Measurements from ENCODE around the gene DLG5.

Gene DLG5

DNA sequence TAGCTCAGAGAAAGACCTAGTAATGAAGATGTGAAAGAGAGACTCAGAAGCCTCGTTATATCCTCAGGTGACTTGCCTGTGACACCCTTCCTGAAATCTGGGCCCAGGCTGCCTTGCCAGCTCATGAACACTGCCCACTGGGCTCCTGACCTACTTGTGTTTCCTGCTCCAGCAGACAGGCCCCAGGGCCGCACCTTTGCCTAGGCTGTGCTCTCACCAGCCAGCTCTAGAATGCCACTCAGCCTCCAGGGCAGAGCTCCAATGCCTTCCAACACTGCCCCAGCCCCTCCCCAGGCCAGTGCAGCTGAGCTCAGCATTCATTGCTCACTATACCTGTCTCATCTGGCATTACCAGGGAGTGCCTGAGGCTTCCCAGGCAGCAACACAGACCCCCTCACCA is 94.3 kb downstream of the DLG5 start:
- H3K27ac ChIP-seq (ENCODE audit: low read depth, low read length), result no peak overlapping the region
- H3K36me3 ChIP-seq (ENCODE audit: control insufficient read depth, insufficient read depth, low read length), result peaks cover 89% of the 10 kb centered on the region

DNA sequence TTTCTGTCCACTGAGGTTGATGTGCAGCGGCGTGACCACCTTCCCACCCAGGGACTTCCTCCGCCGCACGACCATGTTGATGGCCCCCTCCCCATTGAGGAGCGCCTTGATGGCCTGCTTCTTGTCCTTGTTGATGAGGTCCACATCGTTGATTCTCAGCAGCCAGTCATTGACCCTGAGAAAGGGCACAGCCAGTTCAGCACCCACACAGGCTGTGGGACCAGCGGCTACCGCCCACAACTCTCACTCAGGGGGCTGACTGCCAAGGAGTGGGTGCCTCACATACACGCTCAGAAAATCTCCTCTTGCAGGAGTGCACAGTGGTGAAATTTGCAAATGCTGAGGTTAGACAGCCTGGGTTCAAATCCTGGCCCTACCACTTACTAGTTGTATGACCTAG is 97.2 kb downstream of the DLG5 start:
- Histone ChIP-seq H3K36me3 (ENCODE audit: control insufficient read depth, insufficient read depth, low read length) (peaks cover 91% of the 10 kb centered on the region), H3K4me3 (ENCODE audit: low read depth, low read length) (no peak overlapping the region), H3K9ac (ENCODE audit: low read depth, low read length) (no peak overlapping the region), H3K27me3 (ENCODE audit: control insufficient read depth, insufficient read depth, low read length) (no peaks in the 10 kb centered on the region), H3K27ac (ENCODE audit: low read depth, low read length) (no peak overlapping the region), H3K9me3 (ENCODE audit: control insufficient read depth, insufficient read depth, low read length) (no peaks in the 10 kb centered on the region), H3K4me1 (ENCODE audit: control insufficient read depth, insufficient read depth, low read length) (no peaks in the 10 kb centered on the region)

More for the DNA sequence above, 94.3 kb downstream of the DLG5 start:
- Histone ChIP-seq H3K4me1 (ENCODE audit: control insufficient read depth, insufficient read depth, low read length) (peaks cover 1% of the 10 kb centered on the region; the same call in 1 of the 2 replicates), H3K27me3 (ENCODE audit: control insufficient read depth, insufficient read depth, low read length) (no peaks in the 10 kb centered on the region), H3K9ac (ENCODE audit: low read depth, low read length) (no peak overlapping the region), H3K9me3 (ENCODE audit: control insufficient read depth, insufficient read depth, low read length) (no peaks in the 10 kb centered on the region), H3K4me3 (ENCODE audit: low read depth, low read length) (no peak overlapping the region)

DNA sequence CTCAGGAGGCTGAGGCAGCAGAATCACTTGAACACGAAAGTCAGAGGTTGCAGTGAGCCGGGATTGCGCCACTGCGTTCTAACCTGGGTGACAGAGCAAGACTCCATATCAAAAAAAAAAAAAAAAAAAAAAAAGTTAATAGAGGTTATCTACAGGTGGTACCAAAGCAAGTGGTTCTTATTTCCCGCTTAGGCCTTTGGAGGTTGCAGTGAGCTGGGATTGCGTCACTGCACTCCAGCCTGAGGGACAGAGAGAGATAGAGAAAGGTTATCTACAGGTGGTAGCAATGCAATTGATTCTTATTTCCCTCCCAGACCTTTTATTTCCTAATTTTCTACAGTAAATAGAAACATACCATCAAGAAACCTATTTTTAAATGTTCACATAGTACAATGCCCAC is 98.2 kb downstream of the DLG5 start:
- H3K4me3 ChIP-seq (ENCODE audit: low read depth, low read length), result no peak overlapping the region
- peaks cover 88% of the 10 kb centered on the region for H3K36me3 ChIP-seq (ENCODE audit: control insufficient read depth, insufficient read depth, low read length)
- H3K9me3 ChIP-seq (ENCODE audit: control insufficient read depth, insufficient read depth, low read length), result no peaks in the 10 kb centered on the region
- no peak overlapping the region for H3K27ac ChIP-seq (ENCODE audit: low read depth, low read length)
- no peaks in the 10 kb centered on the region for H3K27me3 ChIP-seq (ENCODE audit: control insufficient read depth, insufficient read depth, low read length)
- no peaks in the 10 kb centered on the region for H3K4me1 ChIP-seq (ENCODE audit: control insufficient read depth, insufficient read depth, low read length)
- no peak overlapping the region for H3K9ac ChIP-seq (ENCODE audit: low read depth, low read length)

DNA sequence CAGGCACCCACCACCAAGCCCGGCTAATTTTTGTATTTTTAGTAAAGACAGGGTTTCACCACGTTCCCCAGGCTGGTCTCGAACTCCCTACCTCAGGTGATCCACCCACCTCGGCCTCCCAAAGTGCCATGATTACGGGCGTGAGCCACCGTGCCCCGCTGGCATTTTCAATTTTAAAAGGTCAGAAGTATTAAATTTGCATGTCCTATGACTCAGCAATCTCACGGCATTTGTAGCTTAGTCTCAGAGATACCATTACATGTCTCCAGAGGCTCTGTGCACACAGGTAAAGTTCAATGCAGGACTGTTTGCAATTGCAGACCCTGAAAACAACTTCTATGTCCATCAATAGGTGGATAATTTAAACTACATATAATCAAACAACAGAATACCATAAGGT is 99.2 kb downstream of the DLG5 start:
- no peak overlapping the region for H3K27ac ChIP-seq (ENCODE audit: low read depth, low read length)
- peaks cover 87% of the 10 kb centered on the region for H3K36me3 ChIP-seq (ENCODE audit: control insufficient read depth, insufficient read depth, low read length)
- no peaks in the 10 kb centered on the region for H3K4me1 ChIP-seq (ENCODE audit: control insufficient read depth, insufficient read depth, low read length)
- H3K9ac ChIP-seq (ENCODE audit: low read depth, low read length), result no peak overlapping the region
- H3K9me3 ChIP-seq (ENCODE audit: control insufficient read depth, insufficient read depth, low read length), result no peaks in the 10 kb centered on the region
- H3K27me3 ChIP-seq (ENCODE audit: control insufficient read depth, insufficient read depth, low read length), result no peaks in the 10 kb centered on the region
- no peak overlapping the region for H3K4me3 ChIP-seq (ENCODE audit: low read depth, low read length)

DNA sequence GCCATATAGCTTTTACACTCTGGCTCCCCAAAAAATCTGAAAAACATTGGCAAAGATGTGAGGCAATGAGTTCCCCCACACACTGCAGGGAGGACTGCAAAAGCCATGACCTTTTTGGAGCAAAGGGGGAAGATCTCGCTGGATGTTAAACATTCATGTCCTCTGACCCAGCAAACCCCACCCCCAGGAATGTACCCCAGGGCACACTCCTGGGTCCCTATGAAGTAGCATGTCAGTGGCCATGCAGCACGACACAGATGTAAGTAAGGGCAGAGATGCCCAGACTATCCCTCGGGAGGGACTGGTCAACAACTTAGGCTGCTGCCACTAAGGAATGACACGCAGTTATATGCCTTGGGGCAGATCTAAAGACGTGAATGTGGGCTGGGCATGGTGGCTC is 100.6 kb downstream of the DLG5 start:
- Histone ChIP-seq H3K9ac (ENCODE audit: low read depth, low read length) (no peak overlapping the region), H3K4me1 (ENCODE audit: control insufficient read depth, insufficient read depth, low read length) (no peaks in the 10 kb centered on the region), H3K27ac (ENCODE audit: low read depth, low read length) (no peak overlapping the region), H3K4me3 (ENCODE audit: low read depth, low read length) (no peak overlapping the region), H3K27me3 (ENCODE audit: control insufficient read depth, insufficient read depth, low read length) (no peaks in the 10 kb centered on the region), H3K9me3 (ENCODE audit: control insufficient read depth, insufficient read depth, low read length) (no peaks in the 10 kb centered on the region), H3K36me3 (ENCODE audit: control insufficient read depth, insufficient read depth, low read length) (peaks cover 88% of the 10 kb centered on the region)

DNA sequence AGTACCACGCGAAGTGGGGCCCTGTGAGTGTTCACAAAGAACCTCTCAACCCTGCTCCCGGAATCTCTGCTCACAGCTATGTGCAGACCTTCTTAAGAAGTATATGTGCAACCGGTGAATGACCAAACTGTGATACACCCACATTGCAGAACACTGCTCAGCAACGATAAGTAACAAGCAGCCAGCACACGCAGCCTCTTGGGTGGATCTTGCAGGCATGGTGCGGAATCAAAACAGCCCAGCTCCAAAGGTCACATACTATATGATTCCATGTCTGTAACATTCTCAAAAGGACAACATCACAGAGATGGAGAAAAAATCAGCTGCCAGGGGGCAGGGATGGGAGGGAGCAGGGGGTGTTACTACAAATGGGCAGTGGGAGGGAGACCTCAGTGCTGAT is 101.6 kb downstream of the DLG5 start:
- H3K36me3 ChIP-seq (ENCODE audit: control insufficient read depth, insufficient read depth, low read length), result peaks cover 86% of the 10 kb centered on the region
- no peak overlapping the region for H3K27ac ChIP-seq (ENCODE audit: low read depth, low read length)

DNA sequence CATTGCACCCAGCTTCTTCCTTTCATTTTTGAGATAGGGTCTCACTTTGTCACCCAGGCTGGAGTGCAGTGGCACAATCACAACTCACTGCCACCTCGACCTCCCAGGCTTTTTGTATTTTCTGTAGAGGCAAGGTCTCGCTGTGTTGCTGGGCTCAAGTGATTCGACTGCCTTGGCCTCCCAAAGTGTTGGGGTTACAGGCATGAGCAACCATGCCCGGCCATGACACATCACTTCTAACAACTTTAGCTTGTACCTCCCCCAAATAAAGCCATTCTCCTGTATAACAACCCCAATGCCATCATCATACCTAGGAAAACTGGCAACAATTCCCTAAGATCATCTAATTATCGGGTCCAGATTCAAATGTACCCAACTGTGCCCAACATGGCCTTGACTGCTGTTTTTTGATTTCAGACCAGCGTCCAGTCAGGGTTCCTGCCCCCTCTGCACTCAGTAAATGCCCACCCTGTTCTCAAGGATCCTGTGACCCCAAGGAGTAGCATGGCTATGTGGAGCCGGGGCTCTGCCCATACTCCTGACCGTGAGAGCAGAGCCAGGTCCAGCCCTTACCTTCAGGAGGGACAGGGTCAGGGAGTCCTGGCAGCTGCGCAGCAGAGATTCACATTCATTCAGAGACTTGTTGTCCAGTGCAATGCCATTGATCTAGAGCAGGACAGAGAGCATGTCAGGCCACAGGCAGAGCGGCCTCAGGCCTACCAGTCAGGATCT is 102.6 kb downstream of the DLG5 start:
- Histone ChIP-seq H3K9me3 (ENCODE audit: control insufficient read depth, insufficient read depth, low read length) (no peaks in the 10 kb centered on the region), H3K4me1 (ENCODE audit: control insufficient read depth, insufficient read depth, low read length) (no peaks in the 10 kb centered on the region), H3K27me3 (ENCODE audit: control insufficient read depth, insufficient read depth, low read length) (no peaks in the 10 kb centered on the region), H3K27ac (ENCODE audit: low read depth, low read length) (no peak overlapping the region), H3K36me3 (ENCODE audit: control insufficient read depth, insufficient read depth, low read length) (peaks cover 86% of the 10 kb centered on the region), H3K4me3 (ENCODE audit: low read depth, low read length) (no peak overlapping the region), H3K9ac (ENCODE audit: low read depth, low read length) (no peak overlapping the region)

More for the DNA sequence above, 101.6 kb downstream of the DLG5 start:
- Histone ChIP-seq H3K9me3 (ENCODE audit: control insufficient read depth, insufficient read depth, low read length) (no peaks in the 10 kb centered on the region), H3K4me1 (ENCODE audit: control insufficient read depth, insufficient read depth, low read length) (no peaks in the 10 kb centered on the region), H3K9ac (ENCODE audit: low read depth, low read length) (no peak overlapping the region), H3K27me3 (ENCODE audit: control insufficient read depth, insufficient read depth, low read length) (no peaks in the 10 kb centered on the region), H3K4me3 (ENCODE audit: low read depth, low read length) (no peak overlapping the region)

DNA sequence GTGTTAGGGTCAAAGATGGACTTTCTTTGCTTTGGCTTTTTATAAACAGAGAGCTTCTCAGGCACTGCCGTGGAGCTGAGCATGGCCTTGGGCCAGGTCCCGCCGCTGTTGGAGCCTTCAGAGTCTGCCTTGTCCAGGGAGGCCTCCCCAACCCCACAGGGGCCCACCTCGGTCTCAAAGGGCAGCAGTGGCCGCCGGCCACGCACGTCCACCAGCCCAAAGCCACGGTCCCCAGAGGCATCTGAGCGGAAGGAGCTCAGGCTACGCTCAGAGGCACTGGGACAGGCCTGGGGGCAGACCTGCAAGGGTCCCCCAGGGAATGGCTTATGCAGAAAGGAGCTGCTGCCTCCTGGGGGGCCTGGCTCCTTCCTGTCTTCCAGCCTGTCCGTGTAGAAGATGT is 105.0 kb downstream of the DLG5 start:
- no peaks in the 10 kb centered on the region for H3K4me1 ChIP-seq (ENCODE audit: control insufficient read depth, insufficient read depth, low read length)
- no peak overlapping the region for H3K9ac ChIP-seq (ENCODE audit: low read depth, low read length)
- no peaks in the 10 kb centered on the region for H3K27me3 ChIP-seq (ENCODE audit: control insufficient read depth, insufficient read depth, low read length)
- no peaks in the 10 kb centered on the region for H3K9me3 ChIP-seq (ENCODE audit: control insufficient read depth, insufficient read depth, low read length)
- no peak overlapping the region for H3K4me3 ChIP-seq (ENCODE audit: low read depth, low read length)
- peaks cover 90% of the 10 kb centered on the region for H3K36me3 ChIP-seq (ENCODE audit: control insufficient read depth, insufficient read depth, low read length)
- H3K27ac ChIP-seq (ENCODE audit: low read depth, low read length), result no peak overlapping the region

DNA sequence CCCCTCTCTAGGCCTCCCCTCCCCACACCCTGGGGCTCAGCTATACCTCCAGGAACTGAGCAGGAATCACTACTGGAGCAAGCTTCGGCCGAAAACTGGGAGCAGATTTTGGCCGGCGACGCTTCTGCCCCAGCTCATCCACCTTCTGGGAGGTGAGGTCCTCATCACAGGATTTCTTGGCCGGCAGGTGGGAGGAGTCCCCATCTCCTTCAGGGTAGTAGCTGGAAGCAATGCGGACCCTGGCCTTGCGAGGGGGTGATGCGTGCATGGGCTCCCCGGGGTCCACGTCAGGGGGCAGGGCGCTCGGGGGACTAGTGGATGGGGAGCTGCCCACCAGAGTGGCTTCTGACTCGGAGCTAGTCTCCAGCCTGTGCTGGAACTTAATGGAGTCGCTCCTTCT is 105.5 kb downstream of the DLG5 start:
- H3K4me1 ChIP-seq (ENCODE audit: control insufficient read depth, insufficient read depth, low read length), result no peaks in the 10 kb centered on the region
- H3K36me3 ChIP-seq (ENCODE audit: control insufficient read depth, insufficient read depth, low read length), result peaks cover 91% of the 10 kb centered on the region
- H3K9ac ChIP-seq (ENCODE audit: low read depth, low read length), result no peak overlapping the region
- H3K27ac ChIP-seq (ENCODE audit: low read depth, low read length), result no peak overlapping the region
- no peaks in the 10 kb centered on the region for H3K27me3 ChIP-seq (ENCODE audit: control insufficient read depth, insufficient read depth, low read length)
- no peaks in the 10 kb centered on the region for H3K9me3 ChIP-seq (ENCODE audit: control insufficient read depth, insufficient read depth, low read length)
- no peak overlapping the region for H3K4me3 ChIP-seq (ENCODE audit: low read depth, low read length)

DNA sequence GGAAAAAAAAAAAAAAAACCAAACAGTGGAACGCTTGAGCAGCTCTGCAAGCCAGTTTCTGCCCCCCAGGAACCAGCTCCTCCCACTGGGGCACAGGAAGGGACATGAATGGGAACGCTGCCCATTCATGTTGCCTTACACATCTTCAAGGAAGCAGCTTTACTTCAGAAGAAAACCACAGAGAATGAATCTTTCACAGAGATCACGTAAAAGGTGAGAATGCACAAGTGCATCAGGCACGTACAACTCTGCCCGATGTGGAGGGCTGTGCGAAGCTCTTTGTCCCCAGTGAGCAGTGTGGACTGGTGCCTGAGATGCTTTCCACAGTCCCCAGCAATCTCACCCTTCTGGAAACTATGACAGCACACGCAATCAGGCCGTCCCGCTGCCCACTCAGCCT is 106.2 kb downstream of the DLG5 start:
- Histone ChIP-seq H3K27ac (ENCODE audit: low read depth, low read length) (no peak overlapping the region), H3K36me3 (ENCODE audit: control insufficient read depth, insufficient read depth, low read length) (peaks cover 92% of the 10 kb centered on the region)

DNA sequence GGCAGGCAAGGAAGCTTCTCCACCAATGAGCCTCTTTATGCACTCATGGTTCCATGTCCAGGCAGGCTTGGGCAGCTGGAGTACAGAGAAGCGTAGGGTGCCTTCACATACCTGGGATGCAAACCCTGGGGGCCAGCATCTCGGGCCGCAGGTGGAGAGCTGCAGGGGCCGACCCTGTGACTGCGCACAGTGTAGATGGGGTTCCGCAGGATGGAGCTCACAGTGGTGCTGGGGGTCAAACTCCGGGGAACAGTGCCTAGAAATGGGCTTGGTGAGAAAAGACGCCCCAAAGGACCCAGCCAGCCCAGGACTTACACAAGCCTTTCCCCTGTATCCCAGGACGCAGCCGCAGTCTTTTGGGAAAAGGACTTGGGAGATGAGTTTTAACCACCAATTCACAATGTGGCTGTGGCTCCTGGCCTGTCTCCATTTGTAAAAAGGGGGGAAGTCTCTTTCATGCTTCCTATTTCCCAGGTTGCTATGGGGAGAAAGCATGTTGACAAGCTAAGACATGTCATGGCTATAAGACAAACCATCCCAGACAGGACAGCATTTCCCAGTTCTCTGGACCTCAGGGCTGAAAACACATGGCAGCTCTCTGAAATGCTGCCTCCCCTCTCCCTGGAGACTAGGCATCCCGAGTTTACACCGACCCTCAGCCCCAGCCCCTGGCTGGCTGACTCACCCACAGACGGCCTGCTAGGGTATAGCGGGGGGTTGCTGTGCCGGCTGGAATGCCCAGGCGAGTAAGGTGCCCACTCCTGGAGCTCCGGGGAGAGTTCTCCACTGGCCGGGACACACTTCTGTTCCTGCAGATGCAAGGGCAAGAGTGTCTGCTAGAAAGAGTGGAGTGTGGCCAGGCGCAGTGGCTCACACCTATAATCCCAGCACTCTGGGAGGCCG is 107.1 kb downstream of the DLG5 start:
- Histone ChIP-seq H3K4me3 (ENCODE audit: low read depth, low read length) (no peak overlapping the region), H3K4me1 (ENCODE audit: control insufficient read depth, insufficient read depth, low read length) (no peaks in the 10 kb centered on the region), H3K36me3 (ENCODE audit: control insufficient read depth, insufficient read depth, low read length) (peaks cover 90% of the 10 kb centered on the region), H3K27ac (ENCODE audit: low read depth, low read length) (no peak overlapping the region), H3K27me3 (ENCODE audit: control insufficient read depth, insufficient read depth, low read length) (no peaks in the 10 kb centered on the region), H3K9me3 (ENCODE audit: control insufficient read depth, insufficient read depth, low read length) (no peaks in the 10 kb centered on the region), H3K9ac (ENCODE audit: low read depth, low read length) (no peak overlapping the region)

More for the DNA sequence above, 106.2 kb downstream of the DLG5 start:
- Histone ChIP-seq H3K27me3 (ENCODE audit: control insufficient read depth, insufficient read depth, low read length) (no peaks in the 10 kb centered on the region), H3K9me3 (ENCODE audit: control insufficient read depth, insufficient read depth, low read length) (no peaks in the 10 kb centered on the region), H3K4me1 (ENCODE audit: control insufficient read depth, insufficient read depth, low read length) (no peaks in the 10 kb centered on the region), H3K4me3 (ENCODE audit: low read depth, low read length) (no peak overlapping the region), H3K9ac (ENCODE audit: low read depth, low read length) (no peak overlapping the region)
